GM10248 (cell line): ENCODE data around the gene PPP2R2B.

Experiments
- CTCF ChIA-PET: fragments of 300-600 bp; sonication (Branson Sonifier 250); formaldehyde crosslinking; extraction: SDS; loops from one replicate; lab custom pipeline; 2021; ENCODE audit warnings: antibody characterized with exemption; lab: Yijun Ruan, JAX
- POLR2A ChIA-PET: fragments of 350-650 bp; sonication (Branson Sonifier 250); formaldehyde crosslinking; extraction: SDS; loops from one replicate; lab custom pipeline; 2020; ENCODE audit warnings: antibody characterized with exemption; lab: Yijun Ruan, JAX
- DNase-seq: peaks from one replicate; pipeline ENCODE4 v3.0.0; 2012; ENCODE audit errors: extremely low spot score
- CTCF ChIP-seq: IDR thresholded peaks from 2 replicates; pipeline ENCODE4 v1.5.1; 2012; ENCODE audit warnings: mild to moderate bottlenecking, low read depth; ENCODE audit errors: extremely low read depth, missing control alignments, control extremely low read depth

PPP2R2B gene

GRCh38 chr5:146632620-146633322 is 245.8 kb downstream of the PPP2R2B start:
- DNase-seq = no peak
- CTCF ChIA-PET = no interaction called here
- no peak for TF ChIP-seq CTCF
- POLR2A ChIA-PET = no interaction called here

GRCh38 chr5:146630472-146630871 is 248.1 kb downstream of the PPP2R2B start:
- ChIA-PET POLR2A (no interaction called here), CTCF (interaction anchor here (0.9 kb wide), 1 partner anchor 9 kb away, joined by 4 read pairs; no protein-coding TSS in a partner anchor)
- no peak for DNase-seq
- no peak for TF ChIP-seq CTCF

DNA sequence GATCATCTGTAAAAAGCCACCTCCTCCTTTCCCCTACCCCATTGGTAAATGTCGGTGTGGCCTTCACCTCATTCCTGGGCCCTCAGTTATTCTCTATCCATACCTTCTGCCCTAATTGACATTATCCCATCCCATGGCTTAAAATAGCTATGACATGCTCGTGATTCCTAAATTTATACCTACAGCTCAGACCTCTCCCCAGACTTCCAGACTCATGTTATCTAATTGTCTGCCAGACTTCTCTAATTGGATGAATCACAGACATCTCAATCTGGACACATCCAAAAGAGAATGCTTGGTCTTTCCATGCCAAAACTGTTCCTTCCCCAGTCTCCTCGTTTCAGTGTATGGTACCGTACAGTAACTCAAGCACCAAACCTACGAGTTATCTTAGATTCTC is 249.6 kb downstream of the PPP2R2B start:
- TF ChIP-seq CTCF = no peak
- DNase-seq = no peak
- ChIA-PET CTCF (no interaction called here), POLR2A (no interaction called here)

- DNase-seq = no peak
- ChIA-PET CTCF (interaction anchor here (0.8 to 1.4 kb wide), 2 partner anchors 8 to 85 kb away, joined by 3 read pairs; no protein-coding TSS in a partner anchor), POLR2A (no interaction called here)
- no peak for TF ChIP-seq CTCF
These were observed 251.6 kb downstream of the PPP2R2B start for GRCh38 chr5:146626936-146627335.

GRCh38 chr5:146624179-146624578 is 254.4 kb downstream of the PPP2R2B start:
- TF ChIP-seq CTCF = no peak
- no peak for DNase-seq
- ChIA-PET POLR2A (interaction anchor here (0.6 kb wide), 1 partner anchor 119 kb away, joined by 5 read pairs; no protein-coding TSS in a partner anchor), CTCF (no interaction called here)

DNA sequence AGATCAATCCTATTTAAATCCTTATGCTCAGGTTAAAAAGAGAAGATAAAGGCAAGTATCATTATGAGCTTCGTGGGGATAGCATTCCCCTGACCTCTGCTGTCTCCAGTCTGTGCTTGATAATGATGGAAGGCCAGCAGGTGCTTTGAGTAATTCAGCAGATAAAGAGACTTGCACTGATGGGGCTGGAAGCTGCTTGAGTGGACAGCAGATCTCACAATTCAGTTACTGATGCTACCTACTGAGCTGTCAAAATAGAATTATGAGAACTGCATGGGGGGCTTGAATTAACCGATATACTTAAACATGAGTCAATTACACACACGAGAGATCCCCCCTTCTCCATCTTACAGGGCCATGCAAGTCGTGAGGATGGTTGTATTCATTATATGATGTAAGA is 254.9 kb downstream of the PPP2R2B start:
- no peak for TF ChIP-seq CTCF
- POLR2A ChIA-PET = interaction anchor here (0.6 kb wide), 1 partner anchor 119 kb away, joined by 5 read pairs; no protein-coding TSS in a partner anchor
- DNase-seq = no peak
- CTCF ChIA-PET = no interaction called here
